Lower leg skin (tissue), 3 donors: Measurements from ENCODE around the gene ZFAND3.

ENCODE experiments used
- POLR2A ChIP-seq, 2 donors: fragments of 450-650 bp; IDR thresholded peaks; one replicate each; pipeline ENCODE4 v1.6.1; 2016 to 2017; ENCODE audit warnings: antibody characterized with exemption in 2 of 2, mild to moderate bottlenecking in 1 of 2, moderate library complexity in 1 of 2
- TF ChIP-seq, protein P1 (sequence below), 3 donors: fragments of 450-650 bp; IDR thresholded peaks; one replicate each; pipeline ENCODE4 v1.5.1; 2016; ENCODE audit warnings: antibody characterized with exemption in 3 of 3, mild to moderate bottlenecking in 3 of 3, moderate library complexity in 2 of 3

DNA sequence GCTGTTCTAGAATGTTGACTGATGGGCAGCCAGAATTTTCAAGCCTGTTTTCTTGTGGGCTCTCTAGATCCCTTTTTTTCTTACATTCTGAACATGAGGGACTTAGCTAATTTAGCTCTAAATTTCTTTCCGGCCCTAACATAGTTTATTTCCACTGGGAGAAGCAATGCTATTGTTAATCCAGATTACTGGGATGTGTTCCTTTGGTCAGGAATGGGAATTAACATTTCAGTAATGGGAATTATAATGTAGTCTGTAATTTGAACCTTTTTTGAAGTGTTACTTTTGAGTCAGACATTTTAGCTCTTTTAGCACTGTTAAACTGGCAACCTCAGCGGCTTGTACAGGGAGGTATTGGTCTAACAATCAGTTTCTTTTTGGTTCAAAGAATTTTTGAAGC, 7.5 kb downstream of the ZFAND3 start:
- TF ChIP-seq, protein P1, sequence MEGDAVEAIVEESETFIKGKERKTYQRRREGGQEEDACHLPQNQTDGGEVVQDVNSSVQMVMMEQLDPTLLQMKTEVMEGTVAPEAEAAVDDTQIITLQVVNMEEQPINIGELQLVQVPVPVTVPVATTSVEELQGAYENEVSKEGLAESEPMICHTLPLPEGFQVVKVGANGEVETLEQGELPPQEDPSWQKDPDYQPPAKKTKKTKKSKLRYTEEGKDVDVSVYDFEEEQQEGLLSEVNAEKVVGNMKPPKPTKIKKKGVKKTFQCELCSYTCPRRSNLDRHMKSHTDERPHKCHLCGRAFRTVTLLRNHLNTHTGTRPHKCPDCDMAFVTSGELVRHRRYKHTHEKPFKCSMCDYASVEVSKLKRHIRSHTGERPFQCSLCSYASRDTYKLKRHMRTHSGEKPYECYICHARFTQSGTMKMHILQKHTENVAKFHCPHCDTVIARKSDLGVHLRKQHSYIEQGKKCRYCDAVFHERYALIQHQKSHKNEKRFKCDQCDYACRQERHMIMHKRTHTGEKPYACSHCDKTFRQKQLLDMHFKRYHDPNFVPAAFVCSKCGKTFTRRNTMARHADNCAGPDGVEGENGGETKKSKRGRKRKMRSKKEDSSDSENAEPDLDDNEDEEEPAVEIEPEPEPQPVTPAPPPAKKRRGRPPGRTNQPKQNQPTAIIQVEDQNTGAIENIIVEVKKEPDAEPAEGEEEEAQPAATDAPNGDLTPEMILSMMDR (IDR thresholded peaks at IDR 0.05): no peak
- TF ChIP-seq POLR2A (IDR thresholded peaks at IDR 0.05): no peak
